NCI-H345 treated with DMSO at 0.1 percent for 48 hours (cell line): ENCODE results near the gene C16orf90.
"Not testable (repeated sequence)": the region's sequence is repeated elsewhere in the genome, so short reads cannot be mapped to it uniquely, and the experiment has no call there.

ENCODE experiments used
- DNase-seq: peaks from one replicate; lab custom pipeline; 2025; ENCODE audit not compliant: unreplicated experiment; lab: John Stamatoyannopoulos, UW

The C16orf90 gene

GRCh38 chr16:3485097-3485745 lies 10.1 kb downstream of the C16orf90 start:
- no peak for DNase-seq

DNA sequence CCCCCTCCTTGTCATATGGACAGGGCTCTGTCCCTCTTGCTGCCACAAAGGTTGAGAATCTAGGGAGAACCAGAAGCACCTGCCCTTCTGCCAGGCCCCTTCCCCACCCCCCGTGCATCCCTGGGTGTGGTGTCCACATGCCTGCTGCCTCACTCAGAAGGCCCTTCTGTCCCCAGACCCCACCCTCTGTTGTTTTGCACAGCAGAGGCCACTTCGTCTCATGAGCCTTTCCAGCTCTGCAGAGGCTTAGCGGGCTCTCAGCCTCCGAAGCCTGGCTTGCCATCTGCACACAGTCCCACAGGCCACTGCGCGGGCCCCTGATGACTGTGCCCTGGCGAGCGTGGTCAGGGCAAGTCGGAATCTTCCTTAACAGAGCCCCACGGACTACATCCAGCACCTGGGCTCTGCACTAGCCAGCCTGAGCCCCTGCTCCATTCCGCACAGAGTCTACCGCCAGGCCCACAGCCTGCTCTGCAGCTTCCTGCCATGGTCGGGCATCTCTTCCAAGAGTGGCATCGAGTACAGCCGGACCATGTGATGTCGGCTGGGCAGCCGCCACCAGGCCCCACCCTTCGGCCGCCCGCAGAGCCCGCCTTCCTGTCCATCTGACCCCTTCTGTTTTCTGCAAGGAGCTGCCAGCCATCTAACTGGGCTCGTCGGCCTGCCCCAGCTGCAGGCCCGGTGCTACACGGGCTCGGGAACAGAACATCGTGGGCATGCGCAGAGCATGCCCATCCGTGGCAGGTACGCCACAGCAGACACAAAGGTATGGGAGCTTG lies 10.8 kb downstream of the C16orf90 start:
- no peak for DNase-seq

- DNase-seq: no peak
Observed at GRCh38 chr16:3482659-3483241, 12.5 kb downstream of the C16orf90 start.

DNA sequence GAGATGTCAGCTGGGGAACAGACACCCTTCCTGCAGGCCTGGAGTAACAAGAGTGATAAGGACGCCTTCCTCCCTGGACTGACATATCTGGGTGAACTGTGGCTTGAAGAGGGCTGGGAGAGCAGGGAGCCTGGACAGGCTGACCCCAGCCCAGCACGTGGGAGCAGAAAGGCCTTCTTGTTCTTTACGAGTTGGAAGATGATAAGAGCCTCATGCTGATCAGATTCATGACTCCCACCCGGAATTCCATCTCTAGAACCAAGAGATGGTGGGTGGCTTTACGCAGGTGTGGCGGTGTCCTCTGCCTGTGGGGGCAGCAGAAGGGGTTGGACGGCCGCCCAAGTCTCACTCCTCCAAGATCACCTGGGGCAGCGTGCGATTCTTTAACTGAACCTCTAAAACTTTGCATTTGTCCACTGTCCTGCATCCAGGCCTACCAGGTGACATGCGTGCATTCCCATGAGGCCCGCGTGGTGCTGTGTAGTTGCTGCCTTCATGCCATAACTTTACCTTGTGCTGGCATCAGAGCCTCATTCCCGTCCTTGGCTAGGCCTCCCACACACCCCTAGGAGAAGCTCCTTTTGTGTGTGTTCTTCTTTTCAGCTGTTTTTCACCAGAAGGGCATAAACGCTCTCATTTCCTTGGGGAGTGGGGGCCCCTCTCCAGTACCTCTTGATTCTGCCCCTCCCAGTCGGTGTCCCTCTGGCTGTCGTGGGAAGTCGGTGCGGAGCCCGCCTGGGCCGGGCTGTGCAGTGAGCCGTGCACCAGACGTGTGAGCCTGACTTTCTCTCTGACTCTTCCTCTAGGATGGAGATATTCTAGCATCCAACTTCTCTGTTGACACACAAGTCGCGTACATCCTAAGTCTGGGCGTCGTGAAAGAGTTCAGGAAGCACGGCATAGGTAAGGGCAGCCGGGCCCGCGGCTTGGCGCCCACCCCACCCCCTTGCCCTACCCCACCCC lies 13.3 kb downstream of the C16orf90 start:
- no peak for DNase-seq

DNA sequence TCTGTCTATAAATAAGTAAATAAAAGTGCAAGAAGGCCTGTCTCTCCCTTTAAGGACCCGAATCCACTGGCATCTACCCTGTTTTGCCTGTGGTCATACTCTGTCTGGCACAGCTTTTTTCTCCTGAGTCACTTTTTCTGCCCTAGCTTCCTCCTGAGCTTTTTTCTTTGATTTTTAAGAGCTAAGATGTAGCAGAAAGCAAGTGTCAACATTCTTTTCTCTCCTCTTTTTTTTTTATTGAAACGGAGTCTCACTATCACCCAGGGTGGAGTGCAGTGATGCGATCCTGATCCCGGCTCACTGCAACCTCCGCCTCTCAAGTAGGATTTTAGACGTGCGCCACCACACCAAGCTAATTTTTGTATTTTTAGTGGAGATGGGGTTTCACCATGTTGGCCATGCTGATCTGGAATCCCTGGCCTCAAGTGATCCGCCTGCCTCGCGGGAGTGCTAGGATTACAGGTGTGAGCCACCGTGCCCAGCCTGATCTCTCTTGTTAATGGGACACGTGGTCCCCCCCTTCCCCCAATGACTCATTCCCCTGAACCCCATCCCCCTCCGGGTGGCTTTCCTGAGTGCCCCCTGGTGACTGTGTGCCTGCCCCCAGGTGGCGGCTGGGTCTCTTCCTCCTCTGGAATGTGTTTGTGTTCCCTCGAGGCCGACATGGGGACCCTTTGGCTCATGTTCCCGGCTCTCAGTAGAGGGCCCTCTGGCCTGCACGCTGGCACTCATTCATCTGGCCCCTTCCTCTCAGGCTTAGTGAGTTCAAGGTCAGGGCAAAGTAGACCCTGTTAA lies 14.2 kb downstream of the C16orf90 start:
- DNase-seq: no peak

DNA sequence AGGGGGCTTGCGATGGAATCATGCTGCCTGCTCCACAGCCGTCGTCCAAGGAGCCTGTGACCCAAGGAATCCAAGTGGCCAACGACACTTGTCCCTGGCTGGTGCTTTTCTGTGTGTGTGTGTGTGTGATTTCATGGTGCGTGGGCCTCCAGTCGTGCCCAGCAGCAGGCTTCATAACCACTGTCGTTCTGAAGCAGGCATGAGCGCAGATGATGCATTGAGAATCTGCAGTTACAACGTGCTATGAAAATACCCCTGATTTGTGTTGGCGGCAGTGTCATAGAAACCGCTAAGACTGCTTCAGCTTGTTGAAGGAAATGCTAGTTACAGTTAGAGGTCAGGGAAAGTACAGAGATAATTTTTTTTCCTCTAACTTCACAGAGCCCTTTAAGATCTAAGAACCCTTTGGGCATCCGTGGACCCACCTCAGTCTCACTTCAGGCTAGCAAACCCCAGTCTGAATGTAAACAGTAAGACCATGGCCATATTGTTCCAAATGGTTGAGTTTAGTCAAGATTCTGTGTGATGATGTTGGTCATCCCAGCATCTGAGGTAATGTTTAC lies 15.6 kb downstream of the C16orf90 start:
- no peak for DNase-seq

DNA sequence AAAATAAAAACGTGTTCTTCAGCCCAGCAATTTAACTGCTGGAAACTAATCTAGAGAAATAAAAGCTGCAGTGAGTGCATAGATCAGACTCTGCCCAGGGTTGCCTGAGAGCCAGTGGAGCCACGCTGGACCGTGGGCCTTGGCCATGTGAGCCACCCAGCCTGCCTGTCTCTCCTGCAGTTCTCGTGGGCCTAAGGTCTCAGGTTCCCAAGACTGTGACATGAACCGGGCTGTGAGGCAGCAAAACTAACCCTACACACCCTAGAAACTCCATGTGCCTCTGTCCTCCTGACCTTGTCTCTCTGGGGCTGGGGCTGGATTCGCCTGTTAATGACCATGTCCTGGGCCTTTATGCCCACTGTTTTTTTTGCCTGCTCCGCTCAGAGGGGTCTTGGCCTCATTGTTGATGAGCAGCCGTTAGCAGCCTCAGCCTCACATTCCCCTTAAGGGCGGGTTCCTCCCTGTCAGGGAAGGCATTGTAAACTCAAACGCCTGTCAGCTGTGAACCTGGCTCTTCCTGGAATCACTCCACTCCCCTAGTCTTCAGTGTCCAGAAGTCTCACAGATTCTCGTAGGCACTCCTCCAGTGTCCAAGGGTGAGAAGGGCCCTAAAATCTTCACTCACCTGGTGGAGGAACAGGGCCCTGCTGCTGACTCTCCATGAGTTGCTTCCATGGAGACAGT lies 16.9 kb downstream of the C16orf90 start:
- no peak for DNase-seq

- no peak for DNase-seq
Observed at GRCh38 chr16:3476409-3476808, 18.9 kb downstream of the C16orf90 start.

GRCh38 chr16:3475604-3476375 lies 19.5 kb downstream of the C16orf90 start:
- no peak for DNase-seq

- DNase-seq: not testable (repeated sequence)
Observed at GRCh38 chr16:3474870-3475269, 20.4 kb downstream of the C16orf90 start.

DNA sequence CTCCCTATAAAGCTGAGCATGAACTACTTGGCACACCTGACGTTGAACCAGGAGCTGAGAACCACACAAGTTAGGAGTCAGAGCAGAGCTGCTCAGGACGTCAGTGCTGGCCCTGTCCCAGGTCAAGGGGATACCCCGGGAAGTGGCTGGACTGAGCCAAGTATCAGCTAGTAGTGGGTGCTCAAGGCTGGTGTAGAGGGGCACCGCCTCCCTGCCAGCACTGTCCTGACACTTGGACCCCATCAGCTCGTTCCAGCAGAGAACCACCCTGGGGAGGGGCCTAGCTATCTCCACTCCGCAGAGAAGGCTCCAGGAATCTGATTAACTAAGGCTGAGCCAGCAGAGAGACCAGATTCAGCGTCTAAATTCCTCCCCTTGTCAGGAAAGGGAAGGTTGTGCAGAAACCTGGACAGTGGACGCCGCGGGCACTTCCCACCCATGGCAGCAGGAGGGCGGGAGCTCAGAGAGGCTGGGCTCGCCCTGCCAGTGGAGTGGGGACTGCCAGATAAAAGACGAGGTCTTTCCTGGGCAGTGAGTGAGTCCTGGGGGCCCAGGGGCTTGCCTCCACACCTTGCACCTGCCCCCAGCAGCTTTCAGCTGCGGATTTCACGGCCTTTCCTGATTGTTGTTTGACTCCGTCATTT lies 21.0 kb downstream of the C16orf90 start:
- no peak for DNase-seq

DNA sequence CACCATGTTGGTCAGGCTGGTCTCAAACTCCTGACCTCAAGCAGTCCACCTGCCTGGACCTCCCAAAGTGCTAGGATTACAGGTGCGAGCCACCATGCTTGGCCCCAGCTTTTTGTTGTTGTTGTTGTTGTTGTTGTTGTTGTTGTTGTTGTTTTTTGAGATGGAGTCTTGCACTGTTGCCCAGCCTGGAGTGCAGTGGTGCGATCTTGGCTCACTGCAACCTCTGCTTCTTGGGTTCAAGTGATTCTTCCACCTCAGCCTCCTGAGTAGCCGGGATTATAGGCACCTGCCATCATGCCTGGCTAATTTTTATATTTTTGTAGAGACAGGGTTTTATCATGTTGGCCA lies 21.7 kb downstream of the C16orf90 start:
- not testable (repeated sequence) for DNase-seq

- no peak for DNase-seq
Observed at GRCh38 chr16:3472878-3473595, 22.3 kb downstream of the C16orf90 start.

DNA sequence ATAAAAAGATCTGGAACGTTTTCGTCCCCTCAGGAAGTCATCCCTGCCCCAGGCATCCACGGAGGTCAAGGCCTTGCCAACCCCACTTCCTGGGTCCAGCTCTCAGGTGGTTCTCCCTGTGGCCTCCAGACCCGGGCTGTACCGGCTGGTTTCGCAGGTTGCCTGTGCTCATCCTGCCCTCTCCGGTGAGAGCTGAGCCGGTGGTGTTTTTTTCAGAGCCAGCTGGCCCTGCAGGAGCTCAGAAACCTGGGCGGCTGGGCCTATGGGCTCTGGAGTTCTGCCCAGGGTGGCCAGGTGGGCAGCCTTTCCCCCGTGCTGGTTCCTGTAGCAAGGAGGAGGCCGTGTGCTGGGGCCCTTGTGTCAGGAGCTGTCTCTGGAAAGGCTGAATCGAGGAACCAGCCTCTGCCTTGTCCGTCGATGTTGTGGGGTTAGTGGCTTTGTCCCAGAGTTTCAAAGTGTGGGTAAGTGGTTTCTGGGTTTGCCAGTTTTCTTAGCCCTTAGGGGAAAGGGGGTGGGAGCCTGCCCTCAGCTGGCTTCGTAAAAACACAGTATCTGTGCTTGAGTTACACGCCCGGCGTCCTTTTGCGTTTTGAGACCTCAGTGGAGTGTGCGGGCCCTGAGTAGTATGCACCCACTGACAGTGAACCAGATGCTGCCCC lies 23.6 kb downstream of the C16orf90 start:
- DNase-seq: no peak

- DNase-seq: no peak
Observed at GRCh38 chr16:3470723-3471122, 24.6 kb downstream of the C16orf90 start.

GRCh38 chr16:3469736-3470135 lies 25.6 kb downstream of the C16orf90 start:
- DNase-seq: no peak

DNA sequence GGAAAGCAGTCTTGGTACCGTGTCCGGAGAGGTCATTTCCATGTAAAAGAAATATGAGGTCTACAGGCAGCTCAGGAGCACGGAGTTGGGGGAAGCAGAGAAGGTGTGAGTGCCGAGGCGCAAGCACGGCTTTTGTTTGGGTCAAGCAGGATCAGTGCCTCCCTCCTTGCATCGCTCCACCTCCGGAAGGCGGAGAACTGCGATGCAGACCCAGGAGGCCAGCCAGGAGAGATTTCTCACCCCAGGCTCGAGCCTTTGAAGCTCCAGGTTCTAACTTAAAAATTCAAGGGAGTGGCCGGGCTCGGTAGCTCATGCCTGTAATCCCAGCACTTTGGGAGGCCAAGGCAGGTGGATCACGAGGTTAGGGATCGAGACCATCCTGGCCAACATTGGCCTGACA lies 26.8 kb downstream of the C16orf90 start:
- DNase-seq: no peak
